NCI-H226 (cell line): ENCODE measurements around the gene ANGPT4.

ENCODE experiments used
- DNase-seq: peaks from one replicate; pipeline ENCODE4 v3.0.0-alpha.2; 2015

The ANGPT4 gene

GRCh38 chr20:916125-916799 is at the start of gene ANGPT4:
Gene ANGPT4, minus strand, starts transcription at chr20:916334. Its CDS starts 120 bp downstream, at chr20:916214.
- DNase-seq, result no peak

GRCh38 chr20:963795-964194 is 47.7 kb upstream of the ANGPT4 start:
- no peak for DNase-seq

GRCh38 chr20:962683-963082 is 46.5 kb upstream of the ANGPT4 start:
- DNase-seq, result no peak

- DNase-seq, result no peak
Measured at GRCh38 chr20:962223-962622, 46.1 kb upstream of the ANGPT4 start.

GRCh38 chr20:961768-962167 is 45.6 kb upstream of the ANGPT4 start:
- DNase-seq, result no peak

GRCh38 chr20:959996-960615 is 44.0 kb upstream of the ANGPT4 start:
- no peak for DNase-seq

GRCh38 chr20:958936-959815 is 43.0 kb upstream of the ANGPT4 start:
- no peak for DNase-seq

- no peak for DNase-seq
Measured at GRCh38 chr20:957544-957943, 41.4 kb upstream of the ANGPT4 start.

GRCh38 chr20:956330-956951 is 40.3 kb upstream of the ANGPT4 start:
- DNase-seq, result no peak

GRCh38 chr20:955656-956055 is 39.5 kb upstream of the ANGPT4 start:
- DNase-seq, result no peak

GRCh38 chr20:955111-955510 is 39.0 kb upstream of the ANGPT4 start:
- no peak for DNase-seq

GRCh38 chr20:953742-954141 is 37.6 kb upstream of the ANGPT4 start:
- DNase-seq, result no peak

- no peak for DNase-seq
Measured at GRCh38 chr20:952196-952795, 36.2 kb upstream of the ANGPT4 start.

- no peak for DNase-seq
Measured at GRCh38 chr20:951384-952169, 35.4 kb upstream of the ANGPT4 start.

- DNase-seq, result no peak
Measured at GRCh38 chr20:949717-950116, 33.6 kb upstream of the ANGPT4 start.

- DNase-seq, result no peak
Measured at GRCh38 chr20:946826-947225, 30.7 kb upstream of the ANGPT4 start.

GRCh38 chr20:945841-946240 is 29.7 kb upstream of the ANGPT4 start:
- DNase-seq, result no peak

- DNase-seq, result no peak
Measured at GRCh38 chr20:944774-945410, 28.8 kb upstream of the ANGPT4 start.

- DNase-seq, result no peak
Measured at GRCh38 chr20:944148-944547, 28.0 kb upstream of the ANGPT4 start.

GRCh38 chr20:942611-943010 is 26.5 kb upstream of the ANGPT4 start:
- no peak for DNase-seq

- no peak for DNase-seq
Measured at GRCh38 chr20:940926-941325, 24.8 kb upstream of the ANGPT4 start.

GRCh38 chr20:939606-940005 is 23.5 kb upstream of the ANGPT4 start:
- DNase-seq, result no peak
